HAP-1 (cell line): ENCODE measurements around the gene PLXNA2.
A peak's percentile ranks its signal among the peaks of the same experiment; 100 is the strongest.

ENCODE experiments used
- DNase-seq, 2 experiments: peaks; one replicate each; pipeline ENCODE4 v3.0.0-alpha.2; 2016 to 2020; ENCODE audit warnings: low spot score in 2 of 2
- H3K27me3 ChIP-seq: fragments of 250-450 bp; sonication (Bioruptor Pico); 2 replicates; pipeline ENCODE4 v1.5.1; 2020; ENCODE audit warnings: low read depth, mild to moderate bottlenecking, moderate library complexity
- H3K36me3 ChIP-seq: fragments of 250-450 bp; sonication (Bioruptor Pico); replicated peaks from 2 replicates; pipeline ENCODE4 v1.5.1; 2020; ENCODE audit warnings: mild to moderate bottlenecking
- H3K4me1 ChIP-seq: fragments of 250-450 bp; sonication (Bioruptor Pico); 2 replicates; pipeline ENCODE4 v1.5.1; 2020; ENCODE audit warnings: mild to moderate bottlenecking
- H3K4me3 ChIP-seq: fragments of 250-450 bp; sonication (Bioruptor Pico); 2 replicates; pipeline ENCODE4 v1.5.1; 2020; ENCODE audit warnings: mild to moderate bottlenecking, moderate library complexity
- H3K9me3 ChIP-seq: fragments of 250-450 bp; sonication (Bioruptor Pico); 2 replicates; pipeline ENCODE4 v1.5.1; 2020; ENCODE audit warnings: mild to moderate bottlenecking, moderate library complexity
- in situ Hi-C: fragments of 300-500 bp; cut with MboI; formaldehyde crosslinking; loops from 3 replicates; pipeline ENCODE4 v1.14.3; 2020; ENCODE audit warnings: low sequenced_read_pairs, inconsistent platforms, mixed read lengths

PLXNA2 gene

DNA sequence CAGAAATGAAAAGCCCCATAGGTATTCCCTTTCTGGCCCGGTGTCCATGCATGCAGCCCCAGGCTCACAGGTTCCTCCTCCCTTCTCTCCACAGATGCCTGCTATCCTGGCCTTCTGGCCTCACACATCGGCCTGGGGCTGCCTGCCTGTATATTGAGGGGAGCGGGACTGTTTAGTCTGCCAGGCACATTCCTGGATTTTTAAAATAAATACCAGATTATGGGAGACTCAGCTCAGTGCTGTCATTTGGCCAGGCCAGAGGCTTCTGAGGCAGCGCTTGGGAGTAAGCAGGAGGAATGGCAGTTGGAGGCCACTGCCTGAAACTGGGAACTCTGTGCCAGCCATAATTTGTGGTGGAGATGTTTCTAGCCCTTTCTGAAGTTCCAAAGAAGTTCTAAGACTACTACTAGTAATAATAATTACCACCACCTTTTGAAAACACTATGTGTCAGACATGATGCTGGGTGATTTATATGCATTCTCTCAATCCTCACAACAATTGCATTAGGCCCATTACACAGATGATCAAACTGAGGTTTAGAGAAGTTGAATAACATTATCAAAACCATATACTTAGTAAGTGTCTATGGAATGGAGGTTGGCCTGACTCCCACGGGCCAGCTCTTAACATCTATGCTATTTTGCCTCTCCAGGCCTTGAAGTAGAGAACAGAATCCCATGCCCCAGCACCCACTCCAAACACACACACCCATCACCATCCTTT, 107.6 kb downstream of the PLXNA2 start:
- in situ Hi-C loops: no loop called here

DNA sequence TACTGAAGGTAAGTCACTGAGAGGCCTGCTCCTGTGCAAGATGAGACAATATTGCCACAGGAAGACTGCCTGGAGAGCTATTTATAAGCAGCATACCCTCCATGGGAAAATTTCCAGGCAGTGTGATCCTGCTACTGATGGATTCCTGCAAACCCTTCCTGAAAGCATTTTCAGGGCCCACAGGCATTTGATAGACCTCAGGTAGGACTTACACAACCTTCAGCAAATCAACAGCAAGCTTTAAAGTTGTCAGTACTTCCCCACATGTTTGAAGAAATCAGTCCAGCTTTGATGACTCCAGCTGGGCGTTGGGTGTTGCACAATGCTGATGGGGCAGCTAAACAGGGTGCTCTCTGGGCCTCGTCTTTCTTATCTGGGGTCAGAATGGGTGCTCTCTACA, 108.8 kb downstream of the PLXNA2 start:
- Histone ChIP-seq H3K4me3 (no peak overlapping the region), H3K4me1 (no peaks in the 10 kb centered on the region), H3K36me3 (no peaks in the 10 kb centered on the region), H3K9me3 (no peaks in the 10 kb centered on the region), H3K27me3 (no peaks in the 10 kb centered on the region)
- in situ Hi-C loops: no loop called here
- no peak for DNase-seq

More for the DNA sequence above, 107.6 kb downstream of the PLXNA2 start:
- H3K4me3 ChIP-seq: no peak overlapping the region
- no peaks in the 10 kb centered on the region for H3K36me3 ChIP-seq
- H3K9me3 ChIP-seq: no peaks in the 10 kb centered on the region
- H3K4me1 ChIP-seq: no peaks in the 10 kb centered on the region
- DNase-seq: no peak
- no peaks in the 10 kb centered on the region for H3K27me3 ChIP-seq

DNA sequence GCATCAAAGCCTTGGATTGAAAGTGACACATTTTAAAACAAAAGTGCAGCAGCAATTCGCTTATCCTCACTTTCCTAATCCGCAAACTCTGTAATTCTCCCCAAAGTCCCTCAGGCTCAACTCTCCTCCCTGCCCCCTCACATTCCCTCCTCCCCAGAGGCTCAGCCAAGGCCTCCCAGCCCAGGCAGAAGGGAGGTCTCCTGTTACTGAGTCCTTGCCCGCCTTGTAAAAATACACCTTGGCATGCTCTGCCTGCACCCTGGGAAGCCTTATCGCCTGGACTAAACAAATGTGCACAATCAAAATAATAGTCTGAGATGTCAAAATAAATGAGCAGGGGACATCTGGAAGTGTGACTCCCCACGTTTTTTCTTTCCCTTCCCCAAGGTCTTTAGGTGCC, 109.7 kb downstream of the PLXNA2 start:
- H3K4me1 ChIP-seq: no peaks in the 10 kb centered on the region
- in situ Hi-C loops: no loop called here
- no peak for DNase-seq

DNA sequence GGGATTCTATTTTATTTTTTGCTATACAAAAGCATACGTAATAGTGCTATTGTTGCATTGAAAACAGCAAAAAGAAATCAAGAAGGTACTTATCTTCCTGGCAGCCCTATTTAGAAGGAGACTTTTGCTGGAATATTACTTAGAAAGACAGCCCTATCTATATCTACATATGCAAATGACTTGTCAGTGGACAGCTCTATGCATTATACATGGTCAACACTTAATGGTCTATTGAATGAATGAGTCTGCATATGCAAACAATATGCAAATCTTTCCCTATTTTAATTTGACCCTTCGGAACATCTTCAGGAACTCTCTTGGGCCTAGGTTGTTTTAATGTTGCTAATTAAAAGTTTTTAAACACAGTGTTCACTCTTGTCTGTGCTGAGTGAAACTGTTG, 110.8 kb downstream of the PLXNA2 start:
- Histone ChIP-seq H3K4me1 (no peaks in the 10 kb centered on the region), H3K4me3 (no peak overlapping the region), H3K27me3 (no peaks in the 10 kb centered on the region), H3K9me3 (no peaks in the 10 kb centered on the region), H3K36me3 (no peaks in the 10 kb centered on the region)
- DNase-seq: no peak
- in situ Hi-C loops: no loop called here

More for the DNA sequence above, 109.7 kb downstream of the PLXNA2 start:
- Histone ChIP-seq H3K4me3 (no peak overlapping the region), H3K36me3 (no peaks in the 10 kb centered on the region), H3K27me3 (no peaks in the 10 kb centered on the region), H3K9me3 (no peaks in the 10 kb centered on the region)

DNA sequence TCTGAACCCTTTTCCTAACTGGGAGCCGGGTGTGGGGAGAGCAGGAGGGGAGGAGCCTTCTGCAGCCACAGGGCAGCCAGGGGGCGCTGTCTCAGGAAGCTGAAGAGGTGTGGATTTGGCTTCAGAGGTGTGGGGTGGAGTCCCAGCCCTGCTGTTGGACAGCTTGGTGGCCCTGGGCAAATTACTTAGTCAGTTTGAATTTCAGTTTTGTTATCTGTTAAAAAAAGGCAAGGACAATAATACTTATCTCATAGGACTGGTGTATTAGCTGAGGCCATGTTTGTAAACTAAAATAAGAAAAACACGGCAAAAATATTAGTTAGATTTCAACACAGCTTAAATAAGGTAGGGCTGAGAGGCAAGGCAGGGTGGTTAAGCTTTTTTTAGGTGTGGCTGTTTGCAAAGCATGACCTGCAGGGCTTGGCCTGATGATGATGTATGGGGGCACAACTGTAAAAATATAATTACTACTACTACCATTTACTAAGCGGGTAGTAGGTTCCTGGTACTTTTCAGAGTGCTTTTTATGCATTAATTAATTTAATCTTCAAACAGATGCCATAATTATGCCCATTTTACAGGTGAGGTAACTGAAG, 111.8 kb downstream of the PLXNA2 start:
- Histone ChIP-seq H3K27me3 (no peaks in the 10 kb centered on the region), H3K9me3 (no peaks in the 10 kb centered on the region), H3K4me3 (no peak overlapping the region), H3K4me1 (no peaks in the 10 kb centered on the region), H3K36me3 (no peaks in the 10 kb centered on the region)
- peak; percentile 60 to 90 for DNase-seq
- in situ Hi-C loops: no loop called here

DNA sequence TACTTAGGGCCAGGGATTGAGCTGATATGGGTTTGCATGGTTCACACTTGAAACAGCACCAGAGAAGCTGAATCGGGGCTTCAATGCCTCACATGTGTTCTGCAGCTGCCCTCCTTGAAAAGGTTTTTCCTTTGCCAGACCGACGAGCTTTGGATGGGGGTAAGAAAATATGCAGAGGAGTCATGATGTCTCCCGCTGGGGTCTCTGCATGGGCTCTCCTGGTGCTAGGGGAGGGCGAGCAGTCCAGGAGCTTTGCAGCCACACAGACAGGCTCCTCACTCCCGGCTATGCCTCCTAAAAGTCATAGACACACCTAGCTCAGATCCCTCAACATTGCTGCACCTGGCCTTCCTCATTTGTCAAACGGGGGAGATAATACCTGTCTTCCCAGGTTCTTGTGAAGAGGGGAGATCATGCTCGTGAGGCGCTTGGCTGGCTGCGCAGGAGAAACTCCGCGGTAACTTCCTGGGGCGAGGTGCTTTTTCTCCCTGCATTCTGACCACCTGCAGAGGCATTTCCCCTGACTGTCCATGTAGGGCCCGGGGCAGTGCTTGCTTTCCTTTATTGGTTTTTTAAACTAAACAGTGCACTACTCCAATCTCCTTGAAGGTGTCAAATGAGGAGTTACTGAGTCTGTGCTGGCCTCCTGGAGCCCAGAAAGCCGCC, 112.4 kb downstream of the PLXNA2 start:
- Histone ChIP-seq H3K9me3 (no peaks in the 10 kb centered on the region), H3K4me3 (no peak overlapping the region), H3K27me3 (no peaks in the 10 kb centered on the region), H3K36me3 (no peaks in the 10 kb centered on the region), H3K4me1 (no peaks in the 10 kb centered on the region)
- DNase-seq: no peak
- in situ Hi-C loops: no loop called here

DNA sequence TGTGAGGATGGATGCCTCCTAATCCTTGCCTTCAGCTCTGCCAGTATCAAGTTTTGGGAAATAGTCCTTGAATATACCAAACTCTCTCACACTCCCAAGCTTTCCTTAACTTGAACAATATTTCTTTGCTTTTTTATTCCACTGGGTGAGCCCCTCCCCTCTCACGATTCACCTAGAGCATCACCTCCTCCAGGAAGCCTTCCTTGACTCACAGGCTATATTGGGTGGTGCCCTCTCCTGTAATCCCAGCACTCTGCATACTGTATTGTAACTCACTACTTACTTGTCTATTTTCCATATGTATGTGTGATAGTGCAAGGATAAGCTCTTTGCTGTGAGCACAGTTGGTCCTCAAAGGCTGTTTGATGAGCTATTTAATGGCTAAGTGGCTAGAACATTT, 114.7 kb downstream of the PLXNA2 start:
- H3K27me3 ChIP-seq: no peaks in the 10 kb centered on the region
- H3K36me3 ChIP-seq: no peaks in the 10 kb centered on the region
- no peak overlapping the region for H3K4me3 ChIP-seq
- no peak for DNase-seq
- no peaks in the 10 kb centered on the region for H3K4me1 ChIP-seq
- no peaks in the 10 kb centered on the region for H3K9me3 ChIP-seq
- in situ Hi-C loops: no loop called here

DNA sequence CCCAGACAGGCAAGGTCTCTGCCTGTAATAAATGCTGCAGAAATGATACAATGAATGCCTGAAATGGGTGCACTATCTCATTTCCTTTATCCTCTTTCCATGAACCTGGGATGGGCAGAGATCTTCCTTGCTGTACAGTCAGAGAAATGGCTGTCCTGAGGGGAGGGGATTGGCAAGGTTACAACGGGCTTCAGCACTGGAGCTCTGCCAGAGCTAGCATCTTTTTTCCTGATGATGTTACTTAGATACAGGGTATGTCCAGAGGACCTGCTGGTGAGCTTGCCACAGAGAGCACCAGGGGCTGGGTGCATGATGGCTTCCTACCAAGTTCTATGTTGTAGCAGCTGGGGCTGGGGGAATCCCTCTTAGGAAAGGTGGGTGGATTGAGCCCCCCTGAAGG, 115.1 kb downstream of the PLXNA2 start:
- in situ Hi-C loops: no loop called here
- no peak overlapping the region for H3K4me3 ChIP-seq
- H3K4me1 ChIP-seq: no peaks in the 10 kb centered on the region
- DNase-seq: no peak
- no peaks in the 10 kb centered on the region for H3K36me3 ChIP-seq
- H3K27me3 ChIP-seq: no peaks in the 10 kb centered on the region
- H3K9me3 ChIP-seq: no peaks in the 10 kb centered on the region

DNA sequence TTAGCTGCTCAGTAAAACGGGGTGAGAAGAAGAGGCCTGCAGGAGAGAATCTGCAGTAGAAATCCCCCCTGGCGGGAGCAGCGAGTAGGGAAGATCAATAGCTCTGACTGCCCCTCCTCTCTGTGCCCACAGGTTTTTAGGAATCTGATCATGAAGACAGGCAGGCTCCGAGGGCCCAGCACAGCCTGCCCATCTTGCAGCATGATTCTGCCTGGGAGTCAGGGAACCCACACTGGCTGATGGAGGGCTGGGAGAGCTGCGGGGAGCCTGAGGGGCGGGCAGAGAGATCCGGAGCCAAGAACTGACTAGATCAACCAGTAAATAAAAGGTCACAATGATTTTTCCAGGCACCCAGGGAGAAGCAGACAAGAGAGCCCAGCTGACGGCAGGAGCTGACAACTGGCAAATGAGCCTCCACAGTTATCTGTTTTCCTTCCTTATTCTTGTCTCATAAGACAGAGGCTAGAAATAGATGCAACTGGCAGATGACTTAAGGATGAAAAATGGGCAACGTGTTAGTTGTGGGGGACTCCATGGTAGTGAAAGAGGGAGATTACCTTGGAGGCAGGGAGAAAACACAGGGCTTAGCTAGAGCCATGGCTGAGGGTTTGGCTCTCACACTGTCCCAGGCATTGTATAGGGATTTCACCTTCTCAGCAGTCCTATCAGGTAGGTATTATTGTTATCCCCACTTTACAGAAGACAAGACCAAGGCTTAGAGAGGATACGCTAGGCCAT, 116.2 kb downstream of the PLXNA2 start:
- no peak overlapping the region for H3K4me3 ChIP-seq
- no peaks in the 10 kb centered on the region for H3K4me1 ChIP-seq
- no peaks in the 10 kb centered on the region for H3K36me3 ChIP-seq
- H3K9me3 ChIP-seq: no peaks in the 10 kb centered on the region
- no peak for DNase-seq
- H3K27me3 ChIP-seq: no peaks in the 10 kb centered on the region
- in situ Hi-C loops: no loop called here

DNA sequence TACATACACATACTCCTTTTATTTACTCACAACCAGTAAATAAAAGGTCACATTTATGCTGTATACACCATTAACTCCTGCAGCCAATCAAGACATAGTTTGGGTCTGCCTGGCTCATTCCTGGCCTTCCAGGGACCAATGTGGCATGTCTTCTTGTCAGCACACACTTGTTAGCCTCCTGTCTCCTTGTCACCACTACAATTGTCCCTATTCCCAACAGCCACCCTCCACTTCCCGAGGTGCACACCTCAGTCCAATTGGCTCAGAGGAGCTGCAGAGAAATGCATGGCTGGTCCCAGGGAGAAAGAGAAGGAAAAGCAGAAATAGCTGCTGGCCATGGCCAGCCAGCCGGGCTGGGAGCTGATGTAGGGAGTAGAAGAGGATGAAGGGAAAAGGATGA, 116.9 kb downstream of the PLXNA2 start:
- H3K4me1 ChIP-seq: no peaks in the 10 kb centered on the region
- H3K27me3 ChIP-seq: no peaks in the 10 kb centered on the region
- H3K9me3 ChIP-seq: no peaks in the 10 kb centered on the region
- in situ Hi-C loops: no loop called here
- H3K4me3 ChIP-seq: no peak overlapping the region
- no peaks in the 10 kb centered on the region for H3K36me3 ChIP-seq
- DNase-seq: no peak

DNA sequence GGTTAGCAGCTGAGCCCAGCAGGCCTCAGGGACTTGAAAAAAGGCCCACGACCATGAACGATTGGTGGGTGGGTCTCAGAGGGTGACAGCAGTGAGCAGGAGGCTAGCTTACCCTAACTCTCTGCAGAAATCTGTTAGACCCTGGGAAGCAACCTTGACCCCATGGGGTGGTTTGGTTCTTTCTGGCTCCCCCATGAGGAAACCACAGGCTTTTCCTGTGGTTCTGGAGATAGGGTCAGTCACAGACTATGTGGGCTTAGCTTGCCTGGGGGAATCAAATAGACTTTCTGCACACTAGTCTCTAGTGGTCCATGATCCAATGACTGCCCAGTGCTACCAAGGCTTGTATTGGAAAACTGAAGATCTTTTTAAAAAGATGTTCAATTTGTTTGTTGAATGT, 118.1 kb downstream of the PLXNA2 start:
- DNase-seq: no peak
- in situ Hi-C loops: no loop called here
- H3K27me3 ChIP-seq: no peaks in the 10 kb centered on the region

DNA sequence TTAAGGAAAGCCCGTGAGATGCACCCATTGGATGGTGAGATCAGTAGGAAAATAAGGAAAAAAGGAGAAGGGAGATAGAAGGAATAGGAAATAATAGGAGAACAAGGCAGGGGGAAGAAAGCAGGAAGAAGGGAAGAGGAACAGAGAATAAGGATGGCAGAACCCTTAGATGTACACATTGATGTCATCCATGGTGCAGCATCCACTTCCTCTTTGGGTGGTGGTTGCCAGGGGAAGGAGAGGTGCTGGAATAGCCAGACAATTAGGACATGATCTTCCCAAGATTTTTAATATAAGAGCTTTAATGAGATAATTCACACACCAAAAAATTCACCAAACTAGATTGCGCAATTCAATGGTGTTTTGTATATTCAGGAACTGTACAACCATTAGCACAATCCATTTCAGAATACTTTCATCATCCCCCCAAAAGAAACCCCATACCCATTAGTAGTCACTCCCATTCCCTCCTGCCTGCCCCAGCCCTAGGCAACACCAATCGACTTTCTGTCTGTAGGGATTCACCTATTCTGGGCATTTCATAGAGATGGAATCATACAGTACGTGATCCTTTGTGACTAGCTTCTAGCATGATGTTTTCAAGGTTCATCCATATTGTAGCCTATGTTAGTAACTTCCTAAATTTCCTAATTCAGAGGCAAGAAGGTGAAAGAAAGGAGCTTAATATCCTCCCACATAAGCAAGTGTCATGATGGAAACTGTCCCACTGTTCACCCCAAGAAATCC, 121.4 kb downstream of the PLXNA2 start:
- Histone ChIP-seq H3K4me1 (no peaks in the 10 kb centered on the region), H3K4me3 (no peak overlapping the region), H3K9me3 (no peaks in the 10 kb centered on the region), H3K36me3 (no peaks in the 10 kb centered on the region), H3K27me3 (no peaks in the 10 kb centered on the region)
- no peak for DNase-seq
- in situ Hi-C loops: no loop called here

More for the DNA sequence above, 118.1 kb downstream of the PLXNA2 start:
- no peak overlapping the region for H3K4me3 ChIP-seq
- no peaks in the 10 kb centered on the region for H3K9me3 ChIP-seq
- no peaks in the 10 kb centered on the region for H3K4me1 ChIP-seq
- no peaks in the 10 kb centered on the region for H3K36me3 ChIP-seq

DNA sequence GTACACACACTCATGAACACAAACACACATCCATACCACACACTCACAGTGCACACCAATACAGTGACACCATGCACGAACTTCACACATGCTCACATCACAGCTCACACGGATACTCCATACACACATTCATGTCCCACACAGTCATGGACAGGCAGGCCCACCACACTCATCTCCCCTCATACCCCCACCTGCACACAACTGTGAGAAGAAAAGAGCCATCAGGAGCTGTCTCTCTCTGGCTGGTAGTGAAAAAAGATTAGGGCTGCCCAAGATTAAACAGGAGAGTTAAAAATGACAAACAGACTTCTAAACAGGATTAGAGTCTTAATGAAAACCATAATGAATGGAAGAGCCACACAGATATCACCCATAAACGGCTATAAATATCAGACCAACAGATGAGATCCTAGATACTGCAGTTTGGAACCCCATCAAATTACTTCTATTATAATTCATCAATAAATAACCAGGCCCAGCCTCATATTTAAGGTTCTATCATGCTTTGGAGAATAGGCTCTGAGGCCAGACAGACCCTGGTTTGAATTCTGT, 122.3 kb downstream of the PLXNA2 start:
- Histone ChIP-seq H3K9me3 (no peaks in the 10 kb centered on the region), H3K36me3 (no peaks in the 10 kb centered on the region), H3K4me3 (no peak overlapping the region), H3K27me3 (no peaks in the 10 kb centered on the region), H3K4me1 (no peaks in the 10 kb centered on the region)
- no peak for DNase-seq
- in situ Hi-C loops: no loop called here
